Tibial artery (tissue), 4 donors: ENCODE data around the gene PNPLA7.

Source experiments
- DNase-seq, 2 donors: peaks; one replicate each; pipeline ENCODE4 v3.0.0-alpha.2; 2019
- H3K27ac ChIP-seq, 2 donors: fragments of 200-600 bp; sonication (generic) in 1 of 2; 1 replicate in 1 of 2; 2 replicates in 1 of 2; pipeline ENCODE4 v1.5.1; 2018 to 2019; ENCODE audit warnings: mild to moderate bottlenecking in 1 of 2
- H3K27me3 ChIP-seq, 2 donors: fragments of 200-600 bp; sonication (generic) in 1 of 2; one replicate each; pipeline versions ENCODE4 v1.5.1 to v1.6.0; 2016 to 2019
- H3K36me3 ChIP-seq, 3 donors: fragments of 200-600 bp; sonication (generic) in 2 of 3; one replicate each; pipeline ENCODE4 v1.5.1; 2016 to 2019; ENCODE audit warnings: mild to moderate bottlenecking in 2 of 3
- H3K4me1 ChIP-seq, 4 donors: fragments of 200-600 bp; sonication (generic) in 2 of 4; 1 replicate in 3 of 4; 2 replicates in 1 of 4; pipeline ENCODE4 v1.5.1; 2016 to 2019
- H3K4me3 ChIP-seq, 2 donors: fragments of 200-600 bp; sonication (generic) in 1 of 2; 1 replicate in 1 of 2; 2 replicates in 1 of 2; pipeline ENCODE4 v1.5.1; 2018 to 2019; ENCODE audit warnings: mild to moderate bottlenecking in 2 of 2
- H3K9me3 ChIP-seq, 3 donors: fragments of 200-600 bp; sonication (generic) in 1 of 3; one replicate each; pipeline ENCODE4 v1.5.1; 2016 to 2019
- CTCF ChIP-seq, 2 experiments: fragments of 200-600 bp in 1 of 2; fragments of 450-650 bp in 1 of 2; IDR thresholded peaks; one replicate each; pipeline ENCODE4 v1.5.1; 2017 to 2019; ENCODE audit warnings: antibody characterized with exemption in 2 of 2, mild to moderate bottlenecking in 1 of 2, moderate library complexity in 1 of 2
- intact Hi-C: fragments of 100-400 bp; cut with DNase I; formaldehyde crosslinking; loops from one replicate; pipeline ENCODE4 v1.15.0; 2023; ENCODE audit warnings: low total_unique reads

PNPLA7 gene

GRCh38 chr9:137493364-137494103, 56.7 kb downstream of the PNPLA7 start:
- no peak for DNase-seq
- Histone ChIP-seq H3K4me1 (no peaks in the 10 kb centered on the region), H3K4me3 (no peak overlapping the region), H3K27me3 (no peaks in the 10 kb centered on the region), H3K36me3 (peaks cover 0 to 81% (median 17%) of the 10 kb centered on the region in 3 donors), H3K9me3 (no peaks in the 10 kb centered on the region), H3K27ac (no peak overlapping the region)
- TF ChIP-seq CTCF (IDR thresholded peaks at IDR 0.05) = no peak
- intact Hi-C loops = no loop called here

- H3K4me3 ChIP-seq = no peak overlapping the region
- DNase-seq = no peak
- peaks cover 0 to 76% (median 9%) of the 10 kb centered on the region in 3 donors for H3K36me3 ChIP-seq
- H3K27me3 ChIP-seq = no peaks in the 10 kb centered on the region
- H3K9me3 ChIP-seq = no peaks in the 10 kb centered on the region
- intact Hi-C loops = no loop called here
- no peaks in the 10 kb centered on the region for H3K4me1 ChIP-seq
- no peak for TF ChIP-seq CTCF (IDR thresholded peaks at IDR 0.05)
- H3K27ac ChIP-seq = no peak overlapping the region
Measured at GRCh38 chr9:137492464-137493363, 57.5 kb downstream of the PNPLA7 start.

- H3K4me1 ChIP-seq = no peaks in the 10 kb centered on the region
- intact Hi-C loops = no loop called here
- no peaks in the 10 kb centered on the region for H3K27me3 ChIP-seq
- DNase-seq = no peak
- H3K9me3 ChIP-seq = no peaks in the 10 kb centered on the region
- H3K27ac ChIP-seq = no peak overlapping the region
- TF ChIP-seq CTCF (IDR thresholded peaks at IDR 0.05) = no peak
- H3K4me3 ChIP-seq = no peak overlapping the region
- H3K36me3 ChIP-seq = peaks cover 0 to 76% (median 9%) of the 10 kb centered on the region in 3 donors
Measured at GRCh38 chr9:137491735-137492432, 58.3 kb downstream of the PNPLA7 start.

- Histone ChIP-seq H3K27me3 (no peaks in the 10 kb centered on the region), H3K36me3 (peaks cover 0 to 67% (median 9%) of the 10 kb centered on the region in 3 donors), H3K27ac (no peak overlapping the region), H3K9me3 (no peaks in the 10 kb centered on the region), H3K4me3 (no peak overlapping the region), H3K4me1 (no peaks in the 10 kb centered on the region)
- no peak for DNase-seq
- TF ChIP-seq CTCF (IDR thresholded peaks at IDR 0.05) = no peak
- intact Hi-C loops = no loop called here
Measured at GRCh38 chr9:137490532-137491186, 59.5 kb downstream of the PNPLA7 start.

- H3K9me3 ChIP-seq = no peaks in the 10 kb centered on the region
- H3K4me1 ChIP-seq = no peaks in the 10 kb centered on the region
- peaks cover 0 to 51% (median 9%) of the 10 kb centered on the region in 3 donors for H3K36me3 ChIP-seq
- no peak overlapping the region for H3K27ac ChIP-seq
- no peak overlapping the region for H3K4me3 ChIP-seq
- TF ChIP-seq CTCF (IDR thresholded peaks at IDR 0.05) = no peak
- no peak for DNase-seq
- intact Hi-C loops = no loop called here
- no peaks in the 10 kb centered on the region for H3K27me3 ChIP-seq
Measured at GRCh38 chr9:137488906-137489305, 61.3 kb downstream of the PNPLA7 start.
